ENCODE measurements around the gene ELFN2.

Gene ELFN2

DNA sequence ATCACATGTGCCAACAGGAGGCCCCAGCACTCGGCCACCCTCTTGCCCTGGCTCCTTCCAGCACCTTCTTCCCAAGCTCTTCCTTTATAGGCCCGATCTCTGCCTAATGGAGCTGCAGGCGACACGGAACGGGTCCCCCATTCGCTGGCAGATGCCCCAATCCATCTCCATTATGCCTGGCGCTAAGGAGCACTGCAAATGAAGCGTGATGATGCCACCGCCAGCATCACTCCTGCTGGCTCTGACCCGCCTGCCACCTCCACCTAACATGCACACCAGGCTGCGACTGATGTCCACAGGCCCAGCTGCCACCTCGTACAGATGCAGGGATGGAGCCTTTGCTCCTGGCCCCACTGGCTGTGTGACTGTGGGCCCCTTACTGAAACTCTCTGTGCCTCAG lies 33.5 kb downstream of the ELFN2 start:
- Histone ChIP-seq H2BK12ac (ENCODE audit: low read length) (no peak overlapping the region), H3K4me3 (ENCODE audit: low read depth, low read length) (no peak overlapping the region)

DNA sequence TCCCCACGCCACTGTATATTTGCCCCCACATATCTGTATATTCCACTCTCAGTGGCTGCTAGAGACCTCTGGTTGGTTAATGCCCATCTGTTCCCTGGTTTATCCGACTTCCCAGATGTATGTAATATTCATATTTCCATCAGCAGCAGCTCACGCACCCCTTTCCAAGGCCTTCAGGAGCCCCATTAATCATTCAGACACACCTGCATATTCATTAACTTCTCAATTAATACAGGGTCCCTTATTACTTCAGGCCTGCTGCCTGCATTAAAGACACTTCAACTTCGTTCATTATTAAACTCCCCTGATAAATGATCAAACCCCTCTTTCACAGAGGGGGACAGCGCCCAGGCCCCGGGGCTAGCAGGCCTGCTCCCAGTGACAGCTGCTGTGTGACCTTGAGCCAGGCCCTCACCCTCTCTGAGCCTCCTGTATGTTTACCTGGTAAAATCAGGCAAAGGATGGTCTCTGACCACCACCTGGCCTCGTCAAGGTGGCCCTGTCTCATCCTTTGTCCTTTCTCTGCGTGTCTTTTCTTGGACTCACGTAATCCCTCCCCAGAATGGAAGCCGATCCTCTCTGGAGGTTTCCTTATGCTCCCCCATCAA lies 34.5 kb downstream of the ELFN2 start:
- DNase-seq, result no peak
- H3K4me3 ChIP-seq (ENCODE audit: low read depth, low read length), result no peak overlapping the region
- H3K18ac ChIP-seq (ENCODE audit: low read length), result no peak overlapping the region
- H3K27ac ChIP-seq (ENCODE audit: low read depth, low read length), result no peak overlapping the region
- H3K79me1 ChIP-seq (ENCODE audit: low read length), result no peaks in the 10 kb centered on the region
- no peak overlapping the region for H2BK120ac ChIP-seq (ENCODE audit: insufficient read depth, low read length, poor library complexity)
- H3K14ac ChIP-seq (ENCODE audit: low read length), result no peak overlapping the region
- H4K12ac ChIP-seq (ENCODE audit: low read depth, low read length), result no peak overlapping the region
- H3K4me2 ChIP-seq (ENCODE audit: low read length), result no peak overlapping the region
- H2BK5ac ChIP-seq (ENCODE audit: low read depth, low read length, poor library complexity), result no peak overlapping the region
- no peak overlapping the region for H3K23ac ChIP-seq (ENCODE audit: low read length)
- WGBS (ENCODE audit: extremely low coverage, insufficient coverage, insufficient read length), result no CpG with 5 or more reads among the region's 10 CpGs
- H3K4ac ChIP-seq (ENCODE audit: low read depth, low read length), result no peak overlapping the region
- H3K9me3 ChIP-seq (ENCODE audit: insufficient read depth, low read depth, low read length), result peaks cover 2% of the 10 kb centered on the region
- H2BK12ac ChIP-seq (ENCODE audit: low read length), result no peak overlapping the region
- H3K79me2 ChIP-seq (ENCODE audit: control insufficient read depth, insufficient read depth, low read length, poor library complexity), result no peaks in the 10 kb centered on the region
- no peak overlapping the region for H2AFZ ChIP-seq (ENCODE audit: insufficient read depth, low read length, poor library complexity)
- H3K4me1 ChIP-seq (ENCODE audit: control insufficient read depth in 1 of 2, insufficient read depth in 2 of 2, low read length in 2 of 2), result no peaks in the 10 kb centered on the region
- H2AK5ac ChIP-seq (ENCODE audit: low read length), result no peak overlapping the region
- H3K27me3 ChIP-seq (ENCODE audit: insufficient read depth, low read length), result no peaks in the 10 kb centered on the region
- H3K9ac ChIP-seq (ENCODE audit: low read length), result no peak overlapping the region
- H4K91ac ChIP-seq (ENCODE audit: low read depth, low read length), result no peak overlapping the region
- H4K8ac ChIP-seq (ENCODE audit: low read depth, low read length), result no peak overlapping the region
- no peaks in the 10 kb centered on the region for H3K36me3 ChIP-seq (ENCODE audit: control insufficient read depth in 1 of 2, insufficient read depth in 2 of 2, low read length in 2 of 2)

More for the DNA sequence above, 33.5 kb downstream of the ELFN2 start:
- DNase-seq, result no peak
- no peak overlapping the region for H3K14ac ChIP-seq (ENCODE audit: low read length)
- H3K36me3 ChIP-seq (ENCODE audit: control insufficient read depth in 1 of 2, insufficient read depth in 2 of 2, low read length in 2 of 2), result no peaks in the 10 kb centered on the region
- H3K79me2 ChIP-seq (ENCODE audit: control insufficient read depth, insufficient read depth, low read length, poor library complexity), result no peaks in the 10 kb centered on the region
- no peak overlapping the region for H4K8ac ChIP-seq (ENCODE audit: low read depth, low read length)
- H2AFZ ChIP-seq (ENCODE audit: insufficient read depth, low read length, poor library complexity), result no peak overlapping the region
- no peak overlapping the region for H2BK5ac ChIP-seq (ENCODE audit: low read depth, low read length, poor library complexity)
- H2BK120ac ChIP-seq (ENCODE audit: insufficient read depth, low read length, poor library complexity), result no peak overlapping the region
- no CpG with 5 or more reads among the region's 12 CpGs for WGBS (ENCODE audit: extremely low coverage, insufficient coverage, insufficient read length)
- no peaks in the 10 kb centered on the region for H3K79me1 ChIP-seq (ENCODE audit: low read length)
- H3K4ac ChIP-seq (ENCODE audit: low read depth, low read length), result no peak overlapping the region
- H4K12ac ChIP-seq (ENCODE audit: low read depth, low read length), result no peak overlapping the region
- H3K9ac ChIP-seq (ENCODE audit: low read length), result no peak overlapping the region
- H3K9me3 ChIP-seq (ENCODE audit: insufficient read depth, low read depth, low read length), result peaks cover 2% of the 10 kb centered on the region
- no peak overlapping the region for H2AK5ac ChIP-seq (ENCODE audit: low read length)
- no peak overlapping the region for H3K23ac ChIP-seq (ENCODE audit: low read length)
- H3K18ac ChIP-seq (ENCODE audit: low read length), result no peak overlapping the region
- no peaks in the 10 kb centered on the region for H3K4me1 ChIP-seq (ENCODE audit: control insufficient read depth in 1 of 2, insufficient read depth in 2 of 2, low read length in 2 of 2)
- H4K91ac ChIP-seq (ENCODE audit: low read depth, low read length), result no peak overlapping the region
- no peak overlapping the region for H3K4me2 ChIP-seq (ENCODE audit: low read length)
- H3K27ac ChIP-seq (ENCODE audit: low read depth, low read length), result no peak overlapping the region
- H3K27me3 ChIP-seq (ENCODE audit: insufficient read depth, low read length), result no peaks in the 10 kb centered on the region

DNA sequence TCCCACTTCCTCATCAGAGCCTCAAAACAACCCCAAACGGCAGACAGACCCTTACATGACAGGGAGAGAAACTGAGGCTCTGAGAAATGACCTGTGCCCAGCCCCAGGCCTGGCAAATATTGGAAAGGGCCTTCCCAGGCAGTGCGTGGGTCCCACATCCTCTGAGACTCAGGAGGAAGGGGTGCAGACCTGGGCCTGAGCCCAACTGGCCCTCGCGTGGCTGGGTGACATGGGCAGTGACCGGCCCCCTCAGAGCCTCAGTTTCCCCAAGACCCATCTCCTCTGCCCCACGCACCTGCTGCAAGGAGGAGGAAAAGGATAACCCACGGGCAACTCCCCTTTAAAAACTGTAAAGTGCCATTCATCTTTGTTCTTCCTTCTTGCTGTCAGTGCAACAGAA lies 35.6 kb downstream of the ELFN2 start:
- no peak overlapping the region for H4K12ac ChIP-seq (ENCODE audit: low read depth, low read length)
- no peak overlapping the region for H2AK5ac ChIP-seq (ENCODE audit: low read length)
- H4K8ac ChIP-seq (ENCODE audit: low read depth, low read length), result no peak overlapping the region
- H2BK12ac ChIP-seq (ENCODE audit: low read length), result no peak overlapping the region
- H3K14ac ChIP-seq (ENCODE audit: low read length), result no peak overlapping the region
- no peaks in the 10 kb centered on the region for H3K9me3 ChIP-seq (ENCODE audit: insufficient read depth, low read depth, low read length)
- H3K23ac ChIP-seq (ENCODE audit: low read length), result no peak overlapping the region
- no peaks in the 10 kb centered on the region for H3K4me1 ChIP-seq (ENCODE audit: control insufficient read depth in 1 of 2, insufficient read depth in 2 of 2, low read length in 2 of 2)
- no peaks in the 10 kb centered on the region for H3K36me3 ChIP-seq (ENCODE audit: control insufficient read depth in 1 of 2, insufficient read depth in 2 of 2, low read length in 2 of 2)
- DNase-seq, result no peak
- H3K79me1 ChIP-seq (ENCODE audit: low read length), result no peaks in the 10 kb centered on the region
- no peaks in the 10 kb centered on the region for H3K79me2 ChIP-seq (ENCODE audit: control insufficient read depth, insufficient read depth, low read length, poor library complexity)
- H3K27ac ChIP-seq (ENCODE audit: low read depth, low read length), result no peak overlapping the region
- WGBS (ENCODE audit: extremely low coverage, insufficient coverage, insufficient read length), result no CpG with 5 or more reads among the region's 7 CpGs
- H3K9ac ChIP-seq (ENCODE audit: low read length), result no peak overlapping the region
- no peak overlapping the region for H3K18ac ChIP-seq (ENCODE audit: low read length)
- no peaks in the 10 kb centered on the region for H3K27me3 ChIP-seq (ENCODE audit: insufficient read depth, low read length)
- H4K91ac ChIP-seq (ENCODE audit: low read depth, low read length), result no peak overlapping the region
- no peak overlapping the region for H2BK5ac ChIP-seq (ENCODE audit: low read depth, low read length, poor library complexity)
- no peak overlapping the region for H3K4me3 ChIP-seq (ENCODE audit: low read depth, low read length)
- H2AFZ ChIP-seq (ENCODE audit: insufficient read depth, low read length, poor library complexity), result no peak overlapping the region
- H3K4ac ChIP-seq (ENCODE audit: low read depth, low read length), result no peak overlapping the region
- no peak overlapping the region for H2BK120ac ChIP-seq (ENCODE audit: insufficient read depth, low read length, poor library complexity)
- no peak overlapping the region for H3K4me2 ChIP-seq (ENCODE audit: low read length)

DNA sequence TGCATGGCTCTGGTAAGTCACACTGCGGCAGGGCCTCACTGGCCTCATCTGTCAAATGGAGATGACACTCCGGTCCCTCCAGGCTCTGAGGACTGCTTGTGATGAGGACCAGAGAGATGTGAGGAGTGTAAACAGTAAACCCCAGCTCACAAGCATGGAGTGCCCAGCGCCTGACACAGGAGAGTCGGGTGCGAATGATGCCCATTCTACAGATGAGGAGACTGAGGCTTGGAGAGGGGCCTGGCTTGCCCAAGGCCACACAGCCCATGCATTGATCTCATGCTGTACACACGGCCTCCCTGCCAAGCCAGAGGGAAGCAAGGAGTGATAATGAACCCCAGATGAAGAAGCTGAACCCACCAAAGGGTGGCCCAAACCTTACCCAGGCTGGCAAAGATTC lies 37.2 kb downstream of the ELFN2 start:
- Histone ChIP-seq H3K27ac (ENCODE audit: low read depth, low read length) (no peak overlapping the region), H2BK12ac (ENCODE audit: low read length) (no peak overlapping the region), H3K14ac (ENCODE audit: low read length) (no peak overlapping the region), H2AFZ (ENCODE audit: insufficient read depth, low read length, poor library complexity) (no peak overlapping the region), H4K8ac (ENCODE audit: low read depth, low read length) (no peak overlapping the region), H3K23ac (ENCODE audit: low read length) (no peak overlapping the region), H3K4ac (ENCODE audit: low read depth, low read length) (no peak overlapping the region), H3K4me3 (ENCODE audit: low read depth, low read length) (no peak overlapping the region), H2AK5ac (ENCODE audit: low read length) (no peak overlapping the region), H3K27me3 (ENCODE audit: insufficient read depth, low read length) (no peaks in the 10 kb centered on the region), H3K36me3 (ENCODE audit: control insufficient read depth in 1 of 2, insufficient read depth in 2 of 2, low read length in 2 of 2) (no peaks in the 10 kb centered on the region), H3K18ac (ENCODE audit: low read length) (no peak overlapping the region), H3K79me2 (ENCODE audit: control insufficient read depth, insufficient read depth, low read length, poor library complexity) (no peaks in the 10 kb centered on the region), H3K9me3 (ENCODE audit: insufficient read depth, low read depth, low read length) (no peaks in the 10 kb centered on the region), H3K4me1 (ENCODE audit: control insufficient read depth in 1 of 2, insufficient read depth in 2 of 2, low read length in 2 of 2) (no peaks in the 10 kb centered on the region), H3K9ac (ENCODE audit: low read length) (no peak overlapping the region), H3K4me2 (ENCODE audit: low read length) (no peak overlapping the region), H4K12ac (ENCODE audit: low read depth, low read length) (no peak overlapping the region), H2BK5ac (ENCODE audit: low read depth, low read length, poor library complexity) (no peak overlapping the region), H3K79me1 (ENCODE audit: low read length) (no peaks in the 10 kb centered on the region), H2BK120ac (ENCODE audit: insufficient read depth, low read length, poor library complexity) (no peak overlapping the region), H4K91ac (ENCODE audit: low read depth, low read length) (no peak overlapping the region)
- DNase-seq, result no peak
- no CpG with 5 or more reads among the region's 6 CpGs for WGBS (ENCODE audit: extremely low coverage, insufficient coverage, insufficient read length)

Measured in trophoblast cell (in vitro differentiated cells and primary cell).